Measurements from ENCODE around the gene UIMC1.
"Not testable (repeated sequence)": the region's sequence is repeated elsewhere in the genome, so short reads cannot be mapped to it uniquely, and the experiment has no call there.

The UIMC1 gene

DNA sequence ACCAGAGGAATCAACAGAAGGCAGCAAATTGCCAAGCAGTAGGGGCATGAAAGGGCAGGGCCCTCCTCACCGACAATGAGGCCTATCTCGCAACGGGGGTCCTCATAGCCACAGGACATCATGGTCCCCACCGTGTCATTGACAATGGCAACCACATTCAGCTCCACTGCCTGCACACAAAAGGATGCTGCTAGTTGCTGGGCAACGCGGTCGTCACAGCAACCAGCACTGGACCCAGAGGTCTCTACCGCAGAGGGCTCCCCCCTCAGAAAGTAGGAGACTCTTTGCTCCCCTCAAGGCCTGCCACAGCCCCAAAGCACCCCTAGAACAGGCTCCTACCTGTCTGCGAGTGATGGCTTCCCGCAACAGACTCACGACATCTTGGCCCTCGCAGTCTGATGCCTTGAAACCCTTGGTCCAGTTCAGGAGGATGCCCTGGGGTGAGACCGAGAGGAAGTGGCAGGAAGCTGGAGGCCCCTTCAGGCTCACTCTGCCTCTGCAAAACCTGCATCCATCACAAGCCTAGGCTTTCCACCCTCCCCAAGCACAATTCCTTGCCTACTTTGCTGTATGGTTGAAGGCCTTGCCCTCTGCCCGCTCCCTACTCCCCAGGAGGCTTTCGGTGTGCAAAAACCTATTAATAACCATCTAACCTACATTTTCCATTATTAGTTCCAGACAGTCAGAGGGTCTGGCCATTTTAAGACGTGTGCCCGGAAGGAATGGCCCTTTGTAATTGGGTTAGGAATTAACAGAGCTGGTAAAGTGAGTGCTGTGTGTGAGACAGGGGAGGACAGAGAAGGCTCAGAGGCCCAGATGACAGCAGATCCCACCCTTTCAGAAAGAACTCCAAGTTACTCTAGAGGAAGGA, 122.6 kb downstream of the UIMC1 start:
- no peak for DNase-seq (ENCODE audit: low spot score)

DNA sequence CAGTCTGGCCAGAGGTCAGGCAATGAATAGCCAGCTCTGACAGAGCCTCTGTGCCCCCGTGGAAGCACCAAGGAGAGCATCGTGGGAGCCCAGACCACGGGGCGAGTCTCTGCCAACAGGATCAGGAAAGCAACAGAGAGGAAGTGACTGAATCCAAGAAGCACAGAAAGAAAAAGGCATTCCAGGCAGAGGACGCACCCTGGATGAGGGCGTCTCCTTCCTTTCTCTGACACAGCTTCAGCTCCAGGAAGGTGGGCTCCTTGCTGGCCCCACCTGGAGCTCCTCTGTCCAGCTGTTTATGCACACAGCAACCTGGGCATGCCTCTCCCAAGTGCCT, 124.0 kb downstream of the UIMC1 start:
- no peak for DNase-seq (ENCODE audit: low spot score)

DNA sequence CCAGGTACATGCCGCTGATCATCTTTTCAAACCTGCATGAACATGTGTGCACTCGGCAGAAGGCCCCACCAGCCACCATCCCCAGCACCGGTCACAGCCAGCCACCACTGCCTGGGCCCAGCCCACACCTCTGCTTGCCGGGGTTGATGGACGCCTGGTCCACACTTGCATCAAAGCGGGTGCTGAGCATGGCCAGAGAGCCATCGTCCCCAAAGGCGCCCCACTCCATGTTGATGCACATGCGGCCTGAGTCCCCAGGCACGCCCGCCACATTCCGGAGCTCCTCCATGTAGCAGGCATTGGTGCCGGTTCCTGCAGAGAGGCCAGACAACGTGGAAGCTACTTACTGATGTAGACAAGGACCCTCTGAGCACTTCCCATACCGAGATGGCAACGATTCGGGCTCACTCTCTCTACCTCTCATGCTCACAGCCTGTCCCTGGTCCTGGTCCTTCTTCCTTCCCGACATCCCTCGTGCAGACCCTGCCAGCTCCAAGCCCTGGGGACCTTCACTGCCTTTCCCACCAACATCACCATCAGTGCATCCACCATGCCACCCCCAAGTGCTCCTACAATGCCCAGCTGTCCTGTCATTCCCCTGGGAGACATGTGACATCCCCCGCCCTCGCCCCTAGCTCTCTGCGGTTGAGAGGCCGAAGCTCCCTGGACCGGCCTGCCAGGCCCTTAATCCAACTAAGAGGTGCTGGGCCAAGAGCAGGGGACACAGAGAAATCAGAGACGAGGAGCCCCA, 124.6 kb downstream of the UIMC1 start:
- DNase-seq (ENCODE audit: low spot score): no peak

DNA sequence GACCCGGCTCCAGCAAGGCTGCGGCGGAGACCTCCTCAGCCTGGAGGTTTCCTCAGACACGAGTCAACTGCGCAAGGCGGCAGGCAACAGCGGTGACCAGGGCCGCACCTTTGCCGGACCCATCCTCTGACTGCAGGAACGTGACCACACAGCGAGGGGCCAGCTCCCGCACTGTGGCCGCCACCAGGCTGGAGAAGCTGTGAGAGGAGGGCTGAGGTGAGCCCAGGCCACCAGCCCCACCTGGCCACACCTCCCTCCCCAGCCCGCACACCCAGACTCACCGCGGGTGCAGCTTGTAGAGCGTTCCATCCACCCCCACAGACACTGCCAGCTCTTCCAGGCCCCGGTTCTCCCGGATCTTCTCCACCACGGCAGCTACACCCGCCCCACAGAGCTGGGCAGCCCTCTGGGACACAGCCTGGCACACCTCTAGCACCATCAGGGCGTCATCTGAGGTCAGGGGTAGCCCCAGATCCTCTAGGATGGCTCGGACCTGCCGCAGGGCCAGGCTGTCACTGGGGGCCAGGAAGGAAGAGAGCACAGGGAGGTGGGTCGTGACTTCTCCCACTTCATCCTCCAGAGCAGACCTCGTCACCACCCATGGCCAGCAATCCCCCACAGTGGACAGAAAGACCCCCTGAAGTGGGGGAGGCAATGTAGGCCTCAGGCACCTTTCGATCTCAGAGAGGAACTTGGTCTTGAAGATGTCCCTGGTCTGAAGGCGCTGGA, 125.4 kb downstream of the UIMC1 start:
- no peak for DNase-seq (ENCODE audit: low spot score)

DNA sequence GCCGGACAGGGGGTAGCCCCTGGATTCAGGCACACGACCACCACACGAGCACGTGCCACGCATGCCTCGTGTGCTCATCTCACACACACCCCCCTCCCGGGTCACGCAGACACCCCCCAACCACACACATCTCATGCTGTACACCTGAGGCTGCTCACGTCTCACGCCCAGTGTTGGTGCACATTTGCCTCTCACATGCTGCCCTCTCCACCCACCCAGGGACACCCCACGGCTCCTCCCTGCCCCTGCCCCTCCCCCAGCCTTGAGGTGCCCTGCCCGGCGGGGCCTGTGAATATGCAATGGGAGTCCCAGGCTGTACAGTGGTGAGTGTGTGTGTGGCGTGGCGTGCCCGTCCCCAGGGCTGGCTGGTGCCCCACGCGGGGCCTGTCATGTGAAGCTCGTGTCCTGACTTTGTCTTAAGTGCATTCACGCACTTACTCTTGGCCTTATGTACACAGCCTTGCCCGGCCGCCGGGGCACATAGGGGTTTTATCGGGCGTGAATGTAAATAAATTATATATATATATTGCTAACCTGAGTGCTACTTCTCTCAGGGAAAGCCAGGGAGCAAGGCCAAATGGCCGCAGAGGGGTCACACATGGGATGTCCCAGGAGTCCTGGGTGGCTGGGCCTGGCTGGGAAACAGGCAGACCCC, 126.1 kb downstream of the UIMC1 start:
- no peak for DNase-seq (ENCODE audit: low spot score)

DNA sequence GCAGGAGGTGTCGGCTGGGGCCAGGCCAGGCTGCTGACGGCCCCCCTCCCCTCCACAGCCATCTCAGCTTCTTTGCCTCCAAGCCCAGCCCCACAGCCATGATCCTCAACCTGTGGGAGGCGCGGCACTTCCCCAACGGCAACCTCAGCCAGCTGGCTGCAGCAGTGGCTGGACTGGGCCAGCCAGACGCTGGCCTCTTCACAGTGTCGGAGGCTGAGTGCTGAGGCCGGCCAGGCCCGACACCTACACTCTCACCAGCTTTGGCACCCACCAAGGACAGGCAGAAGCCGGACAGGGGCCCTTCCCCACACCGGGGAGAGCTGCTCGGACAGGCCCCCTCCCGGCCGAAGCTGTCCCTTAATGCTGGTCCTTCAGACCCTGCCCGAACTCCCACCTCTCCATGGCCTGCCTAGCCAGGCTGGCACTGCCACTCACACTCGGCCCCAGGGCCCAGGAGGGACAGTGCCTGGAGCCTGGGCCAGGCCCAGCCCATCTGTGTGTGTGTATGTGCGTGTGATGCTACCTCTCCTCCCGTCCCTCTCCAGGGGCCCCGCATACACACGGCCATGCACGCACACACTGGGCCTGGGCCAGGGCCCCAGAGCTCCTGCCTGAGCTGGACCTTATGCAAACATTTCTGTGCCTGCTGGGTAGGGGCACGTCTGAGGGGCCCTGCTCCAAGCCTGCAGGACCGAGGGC, 126.8 kb downstream of the UIMC1 start:
- no peak for DNase-seq (ENCODE audit: low spot score)

DNA sequence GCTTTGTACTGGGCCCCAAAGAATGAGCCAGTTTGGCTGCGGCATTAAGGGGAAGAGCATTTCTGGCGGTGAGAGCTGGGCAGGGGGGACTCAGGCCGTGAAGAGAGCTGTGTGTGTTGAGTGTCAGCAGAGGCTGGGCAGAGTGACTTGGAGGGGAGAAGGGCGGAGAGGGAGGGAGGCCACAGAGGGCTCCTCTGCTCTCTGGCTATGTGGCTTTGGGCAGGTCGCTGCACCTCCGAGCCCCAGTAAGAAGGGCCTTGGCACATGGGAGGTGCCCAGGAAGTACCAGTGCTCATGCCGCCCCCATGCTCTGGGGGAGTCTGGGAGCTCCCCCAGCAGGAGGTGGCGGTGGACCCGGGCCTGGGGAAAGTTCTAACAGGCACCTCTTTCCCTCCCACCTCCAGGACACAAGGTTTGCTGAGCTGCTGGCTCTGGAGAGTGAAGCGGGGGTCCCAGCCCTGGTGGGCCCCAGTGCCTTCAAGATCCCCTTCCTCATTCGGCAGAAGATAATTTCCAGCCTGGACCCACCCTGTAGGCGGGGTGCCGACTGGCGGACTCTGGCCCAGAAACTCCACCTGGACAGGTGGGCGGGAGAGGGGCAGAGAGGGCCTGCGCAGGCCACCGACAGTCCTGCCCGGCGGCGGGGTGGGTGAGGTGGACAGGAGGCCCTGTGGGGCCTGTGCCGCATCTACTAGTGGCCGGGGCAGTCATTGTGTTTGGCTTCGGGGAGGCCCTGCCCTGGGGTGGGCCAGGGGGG, 127.5 kb downstream of the UIMC1 start:
- DNase-seq (ENCODE audit: low spot score): no peak

DNA sequence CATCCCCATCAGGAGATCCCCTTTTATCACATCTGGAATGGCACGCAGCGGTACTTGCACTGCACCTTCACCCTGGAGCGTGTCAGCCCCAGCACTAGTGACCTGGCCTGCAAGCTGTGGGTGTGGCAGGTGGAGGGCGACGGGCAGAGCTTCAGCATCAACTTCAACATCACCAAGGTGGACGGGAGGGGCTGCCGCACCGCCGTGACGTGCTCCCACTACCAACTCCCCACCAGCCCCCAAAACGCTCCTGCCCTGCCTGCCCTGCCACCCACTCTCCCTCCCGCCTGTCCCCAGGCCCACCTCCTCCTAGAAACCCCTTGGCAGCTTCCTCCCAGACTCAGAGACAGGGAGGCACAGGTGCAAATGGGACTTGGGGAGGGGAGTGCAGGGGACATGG, 128.1 kb downstream of the UIMC1 start:
- DNase-seq (ENCODE audit: low spot score): no peak

DNA sequence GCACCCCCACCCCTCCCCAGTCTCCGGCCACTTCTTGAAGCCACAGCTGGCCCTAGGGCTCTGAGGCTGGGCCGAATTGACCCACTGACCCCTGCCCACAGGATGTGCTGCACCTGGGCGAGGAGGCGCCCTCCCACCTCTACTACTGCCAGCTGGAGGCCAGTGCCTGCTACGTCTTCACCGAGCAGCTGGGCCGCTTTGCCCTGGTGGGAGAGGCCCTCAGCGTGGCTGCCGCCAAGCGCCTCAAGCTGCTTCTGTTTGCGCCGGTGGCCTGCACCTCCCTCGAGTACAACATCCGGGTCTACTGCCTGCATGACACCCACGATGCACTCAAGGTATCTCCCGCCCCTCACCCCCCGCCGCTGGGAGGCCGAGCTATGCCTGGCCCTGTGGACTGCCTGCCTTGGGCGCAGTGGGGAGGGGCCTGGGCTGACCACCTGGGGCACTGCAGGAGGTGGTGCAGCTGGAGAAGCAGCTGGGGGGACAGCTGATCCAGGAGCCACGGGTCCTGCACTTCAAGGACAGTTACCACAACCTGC, 128.7 kb downstream of the UIMC1 start:
- DNase-seq (ENCODE audit: low spot score): no peak

DNA sequence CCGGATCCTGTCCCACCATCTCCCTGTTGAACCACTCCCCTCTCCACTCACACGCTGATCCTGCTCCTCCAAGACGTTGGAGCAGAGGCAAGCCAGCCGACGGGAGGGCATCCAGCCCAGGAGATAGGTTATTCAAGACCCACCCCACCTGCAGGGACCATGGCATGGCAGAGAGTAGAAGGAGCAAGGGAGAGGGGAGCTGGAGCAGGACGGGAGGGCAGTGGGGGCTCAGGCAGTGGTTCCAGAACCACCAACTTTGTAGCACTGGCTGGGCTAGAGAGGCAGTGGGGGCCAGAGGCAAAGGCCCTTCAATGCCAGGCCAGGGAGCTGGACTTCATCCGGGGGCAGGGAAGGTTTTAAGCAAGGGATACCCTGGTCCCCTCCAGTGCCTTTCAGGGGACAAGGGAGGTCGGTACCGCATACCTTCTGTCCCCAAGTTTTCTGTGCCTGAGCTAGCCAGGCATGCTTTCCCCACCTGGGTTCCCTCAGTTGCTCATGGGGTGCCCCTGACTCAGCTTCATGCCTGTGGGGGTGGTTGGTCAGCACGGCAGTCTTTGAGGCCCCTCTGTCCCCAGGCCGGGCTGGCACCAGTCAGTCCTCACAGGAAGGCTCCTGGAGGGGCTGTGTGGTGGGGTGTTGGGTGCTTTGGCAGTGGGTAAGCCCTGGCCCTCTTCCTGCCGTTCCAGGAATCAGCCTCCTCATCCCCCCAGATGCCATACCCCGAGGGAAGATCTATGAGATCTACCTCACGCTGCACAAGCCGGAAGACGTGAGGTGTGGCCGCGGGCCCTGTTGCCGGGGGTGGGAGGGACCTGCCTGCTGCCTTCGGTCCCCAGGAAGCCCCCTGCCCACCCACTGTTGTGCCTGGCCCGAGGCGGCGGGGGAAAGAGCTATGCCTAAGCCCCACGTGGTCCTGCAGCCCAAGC, 129.8 kb downstream of the UIMC1 start:
- DNase-seq (ENCODE audit: low spot score): no peak

DNA sequence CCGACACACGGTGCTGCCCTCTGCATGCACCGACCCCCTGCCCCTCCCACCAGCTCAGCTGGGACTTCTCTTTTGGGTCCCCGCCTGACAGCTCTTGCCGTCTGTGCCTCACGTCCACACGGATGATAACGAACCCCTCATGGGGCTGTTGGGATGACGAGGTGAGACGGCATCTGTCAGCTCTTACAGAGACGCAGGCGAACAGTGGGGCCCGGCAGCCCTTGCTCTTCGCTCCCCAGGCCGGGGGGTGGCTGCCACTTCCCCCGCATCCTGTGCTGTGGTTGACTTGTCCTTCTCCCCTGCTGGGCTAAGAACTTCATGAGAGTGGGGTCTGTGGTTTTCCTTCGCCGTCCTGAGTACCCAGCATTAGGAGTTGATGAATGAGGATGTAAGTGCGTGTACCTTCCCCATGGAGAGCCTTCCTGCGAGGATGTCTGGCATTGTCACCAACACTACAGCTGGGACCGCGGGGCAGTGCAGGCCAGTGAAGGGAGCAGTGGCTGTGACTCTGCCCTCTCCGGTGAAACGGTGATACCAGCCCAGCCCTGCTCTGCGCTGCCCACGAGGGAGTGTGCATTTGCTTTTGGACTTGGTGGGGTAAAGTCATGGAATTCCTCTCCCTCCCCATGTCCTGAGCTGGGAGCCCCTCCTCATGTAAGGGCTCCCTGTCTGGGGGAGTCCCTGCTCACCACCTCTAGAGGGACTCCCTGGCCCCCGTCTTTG, 130.6 kb downstream of the UIMC1 start:
- no peak for DNase-seq (ENCODE audit: low spot score)

DNA sequence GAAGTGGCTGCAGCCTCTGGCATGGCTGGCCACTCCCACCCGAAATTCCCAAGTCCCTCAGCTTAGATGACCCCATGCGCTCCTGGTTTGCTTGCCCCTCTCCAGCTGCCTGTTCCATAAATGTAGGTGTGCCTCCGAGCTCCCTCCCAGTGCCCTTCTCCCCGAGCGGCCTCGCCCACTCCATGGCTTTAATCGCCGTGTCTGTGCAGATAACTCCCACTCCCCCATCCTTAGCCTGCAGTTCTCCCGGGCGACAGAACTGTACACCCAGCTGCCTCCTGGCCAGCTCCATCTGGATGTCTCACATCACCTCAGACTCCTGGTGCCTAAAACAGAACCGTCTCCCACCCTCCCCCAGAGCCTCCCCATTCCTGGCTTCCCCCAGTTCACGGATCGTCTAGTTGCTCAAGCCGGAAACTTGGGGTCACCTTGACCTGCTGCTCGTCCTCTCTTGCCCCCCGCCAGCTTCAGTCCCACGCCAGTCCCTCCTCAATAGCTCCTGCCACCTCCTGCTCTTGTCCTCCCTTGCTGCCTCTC, 131.5 kb downstream of the UIMC1 start:
- DNase-seq (ENCODE audit: low spot score): no peak

DNA sequence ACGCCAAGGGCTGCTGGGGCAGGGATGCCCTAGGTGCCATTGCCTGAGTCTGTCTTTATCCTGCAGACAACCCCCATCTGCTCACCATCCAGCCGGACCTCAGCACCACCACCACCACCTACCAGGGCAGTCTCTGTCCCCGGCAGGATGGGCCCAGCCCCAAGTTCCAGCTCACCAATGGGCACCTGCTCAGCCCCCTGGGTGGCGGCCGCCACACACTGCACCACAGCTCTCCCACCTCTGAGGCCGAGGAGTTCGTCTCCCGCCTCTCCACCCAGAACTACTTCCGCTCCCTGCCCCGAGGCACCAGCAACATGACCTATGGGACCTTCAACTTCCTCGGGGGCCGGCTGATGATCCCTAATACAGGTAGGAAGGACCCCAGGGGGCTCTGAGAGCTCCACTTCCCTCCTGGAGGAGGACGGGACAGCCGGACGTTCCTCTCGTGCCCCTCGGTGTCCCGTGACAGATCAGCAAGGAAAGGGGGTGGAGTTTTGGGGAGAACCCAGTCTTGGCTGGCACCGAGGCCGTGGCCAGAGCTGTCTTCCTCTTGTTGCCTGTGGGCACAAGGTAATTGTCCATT, 132.3 kb downstream of the UIMC1 start:
- DNase-seq (ENCODE audit: low spot score): no peak

DNA sequence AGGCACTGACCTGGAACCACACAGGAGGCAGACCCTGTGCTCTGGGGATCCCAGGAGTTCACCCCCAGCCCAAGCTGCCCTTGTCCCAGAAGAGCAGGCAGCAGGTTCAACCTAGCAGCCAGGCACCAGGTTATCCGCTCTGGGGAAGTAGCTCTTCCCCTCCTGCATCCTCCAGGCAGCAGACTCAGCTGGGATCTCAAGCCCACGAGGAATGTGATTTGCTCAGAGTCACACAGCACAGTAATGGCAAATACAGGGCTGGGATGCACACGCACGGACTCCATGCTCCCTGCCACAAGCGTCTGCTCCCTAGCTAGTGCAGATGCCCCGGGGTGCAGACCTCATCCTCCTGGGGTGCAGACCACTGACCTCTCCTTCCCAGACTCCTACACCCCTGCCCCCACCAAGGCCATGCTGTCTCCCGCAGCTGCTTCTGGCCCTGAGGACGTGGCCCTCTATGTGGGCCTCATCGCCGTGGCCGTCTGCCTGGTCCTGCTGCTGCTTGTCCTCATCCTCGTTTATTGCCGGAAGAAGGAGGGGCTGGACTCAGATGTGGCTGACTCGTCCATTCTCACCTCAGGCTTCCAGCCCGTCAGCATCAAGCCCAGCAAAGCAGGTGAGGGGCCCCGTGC, 132.9 kb downstream of the UIMC1 start:
- no peak for DNase-seq (ENCODE audit: low spot score)

DNA sequence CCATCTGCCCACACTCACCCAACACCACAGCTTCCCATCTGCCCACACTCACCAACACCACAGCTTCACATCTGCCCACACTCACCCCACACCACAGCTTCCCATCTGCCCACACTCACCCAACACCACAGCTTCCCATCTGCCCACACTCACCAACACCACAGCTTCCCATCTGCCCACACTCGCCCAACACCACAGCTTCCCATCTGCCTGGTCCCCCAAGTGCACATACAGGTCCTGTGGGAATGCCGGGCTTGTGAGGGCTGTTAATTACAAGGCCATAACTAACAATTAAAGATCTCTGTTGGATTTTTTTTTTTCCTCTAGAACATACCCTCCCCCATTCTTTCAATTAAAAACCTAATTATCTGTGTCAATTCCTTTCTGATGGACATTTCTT, 133.6 kb downstream of the UIMC1 start:
- not testable (repeated sequence) for DNase-seq (ENCODE audit: low spot score)

DNA sequence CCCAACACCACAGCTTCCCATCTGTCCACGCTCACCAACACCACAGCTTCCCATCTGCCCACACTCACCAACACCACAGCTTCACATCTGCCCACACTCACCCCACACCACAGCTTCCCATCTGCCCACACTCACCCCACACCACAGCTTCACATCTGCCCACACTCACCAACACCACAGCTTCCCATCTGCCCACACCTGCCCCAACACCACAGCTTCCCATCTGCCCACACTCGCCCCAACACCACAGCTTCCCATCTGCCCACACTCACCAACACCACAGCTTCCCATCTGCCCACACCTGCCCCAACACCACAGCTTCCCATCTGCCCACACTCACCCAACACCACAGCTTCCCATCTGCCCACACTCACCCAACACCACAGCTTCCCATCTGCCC, 134.0 kb downstream of the UIMC1 start:
- not testable (repeated sequence) for DNase-seq (ENCODE audit: low spot score)

DNA sequence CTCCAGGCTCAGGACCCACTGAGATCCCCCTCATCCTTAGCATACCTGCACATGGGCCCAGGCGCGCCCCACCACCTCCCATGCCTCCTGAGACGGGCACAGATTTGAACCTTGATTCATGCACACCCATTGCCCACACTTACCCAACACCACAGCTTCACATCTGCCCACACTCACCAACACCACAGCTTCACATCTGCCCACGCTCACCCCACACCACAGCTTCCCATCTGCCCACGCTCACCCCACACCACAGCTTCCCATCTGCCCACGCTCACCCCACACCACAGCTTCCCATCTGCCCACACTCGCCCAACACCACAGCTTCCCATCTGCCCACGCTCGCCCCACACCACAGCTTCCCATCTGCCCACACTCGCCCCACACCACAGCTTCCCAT, 135.9 kb downstream of the UIMC1 start:
- not testable (repeated sequence) for DNase-seq (ENCODE audit: low spot score)

DNA sequence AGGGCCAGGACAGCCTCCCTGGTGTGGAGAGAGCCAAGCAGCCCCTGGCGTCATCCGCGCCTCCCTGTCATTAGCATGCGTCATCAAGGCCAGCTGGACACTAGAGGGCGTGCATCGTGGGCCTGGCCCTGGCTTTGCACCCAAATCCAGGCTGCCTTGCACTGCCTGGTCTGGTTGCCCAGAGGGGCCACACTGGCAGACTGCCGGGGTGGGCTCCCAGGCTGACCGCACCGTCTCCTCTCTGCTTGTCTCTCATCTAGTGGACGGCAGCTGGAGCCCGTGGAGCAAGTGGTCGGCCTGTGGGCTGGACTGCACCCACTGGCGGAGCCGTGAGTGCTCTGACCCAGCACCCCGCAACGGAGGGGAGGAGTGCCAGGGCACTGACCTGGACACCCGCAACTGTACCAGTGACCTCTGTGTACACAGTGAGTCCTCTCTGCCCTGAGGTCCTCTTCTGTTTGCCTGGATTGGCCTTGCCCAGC, 136.4 kb downstream of the UIMC1 start:
- peak; percentile 45 for DNase-seq (ENCODE audit: low spot score)
